Measurements from ENCODE around the gene SERPINC1.
"Not testable (repeated sequence)": the region's sequence is repeated elsewhere in the genome, so short reads cannot be mapped to it uniquely, and the experiment has no call there.

SERPINC1 gene

DNA sequence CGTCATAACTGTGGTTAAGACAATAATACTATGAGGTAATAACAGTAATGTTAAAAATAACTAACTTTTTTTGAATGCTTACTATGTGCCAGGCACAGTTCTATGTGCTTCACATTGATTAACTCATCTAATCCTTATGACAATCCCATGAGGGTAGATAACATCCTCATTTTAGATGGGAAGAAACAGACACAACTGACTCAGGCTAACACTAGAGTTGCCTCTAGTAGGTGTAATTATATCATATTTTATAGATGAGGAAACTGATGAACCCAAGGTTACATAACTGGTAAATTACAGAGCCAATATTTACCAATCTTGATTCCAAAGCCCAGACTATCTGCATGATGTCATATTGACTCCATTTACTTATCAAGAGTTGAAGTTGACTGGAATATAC is 23.5 kb downstream of the SERPINC1 start:
- TF ChIP-seq, protein P1, sequence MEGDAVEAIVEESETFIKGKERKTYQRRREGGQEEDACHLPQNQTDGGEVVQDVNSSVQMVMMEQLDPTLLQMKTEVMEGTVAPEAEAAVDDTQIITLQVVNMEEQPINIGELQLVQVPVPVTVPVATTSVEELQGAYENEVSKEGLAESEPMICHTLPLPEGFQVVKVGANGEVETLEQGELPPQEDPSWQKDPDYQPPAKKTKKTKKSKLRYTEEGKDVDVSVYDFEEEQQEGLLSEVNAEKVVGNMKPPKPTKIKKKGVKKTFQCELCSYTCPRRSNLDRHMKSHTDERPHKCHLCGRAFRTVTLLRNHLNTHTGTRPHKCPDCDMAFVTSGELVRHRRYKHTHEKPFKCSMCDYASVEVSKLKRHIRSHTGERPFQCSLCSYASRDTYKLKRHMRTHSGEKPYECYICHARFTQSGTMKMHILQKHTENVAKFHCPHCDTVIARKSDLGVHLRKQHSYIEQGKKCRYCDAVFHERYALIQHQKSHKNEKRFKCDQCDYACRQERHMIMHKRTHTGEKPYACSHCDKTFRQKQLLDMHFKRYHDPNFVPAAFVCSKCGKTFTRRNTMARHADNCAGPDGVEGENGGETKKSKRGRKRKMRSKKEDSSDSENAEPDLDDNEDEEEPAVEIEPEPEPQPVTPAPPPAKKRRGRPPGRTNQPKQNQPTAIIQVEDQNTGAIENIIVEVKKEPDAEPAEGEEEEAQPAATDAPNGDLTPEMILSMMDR (conservative IDR thresholded peaks at IDR 0.05; ENCODE audit: low read depth, low read length), result no peak
- H3K4me3 ChIP-seq (ENCODE audit: low read length), result no peak overlapping the region
- DNase-seq (ENCODE audit: low read depth), result no peak

DNA sequence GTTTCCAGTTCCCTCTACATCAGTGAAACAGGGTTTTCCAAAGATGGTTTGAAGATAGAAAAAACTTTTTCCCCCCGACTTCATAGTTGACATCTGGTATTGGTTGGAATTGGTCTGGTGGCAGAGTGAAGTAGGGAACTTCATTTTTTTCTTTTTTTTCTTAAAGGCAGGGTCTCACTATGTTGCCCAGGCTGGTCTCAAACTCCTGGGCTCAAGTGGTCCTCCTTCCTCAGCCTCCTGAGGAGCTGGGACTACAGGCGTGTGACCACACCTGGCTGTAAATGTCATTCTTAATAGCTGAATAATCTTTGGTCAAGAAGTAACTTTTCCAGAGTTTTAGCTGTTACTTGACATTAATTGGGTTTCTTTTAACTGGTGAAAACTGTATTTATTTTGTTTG is 27.2 kb downstream of the SERPINC1 start:
- H3K4me3 ChIP-seq (ENCODE audit: low read length), result no peak overlapping the region
- TF ChIP-seq, protein P1 (conservative IDR thresholded peaks at IDR 0.05; ENCODE audit: low read depth, low read length), result no peak
- no peak for DNase-seq (ENCODE audit: low read depth)

DNA sequence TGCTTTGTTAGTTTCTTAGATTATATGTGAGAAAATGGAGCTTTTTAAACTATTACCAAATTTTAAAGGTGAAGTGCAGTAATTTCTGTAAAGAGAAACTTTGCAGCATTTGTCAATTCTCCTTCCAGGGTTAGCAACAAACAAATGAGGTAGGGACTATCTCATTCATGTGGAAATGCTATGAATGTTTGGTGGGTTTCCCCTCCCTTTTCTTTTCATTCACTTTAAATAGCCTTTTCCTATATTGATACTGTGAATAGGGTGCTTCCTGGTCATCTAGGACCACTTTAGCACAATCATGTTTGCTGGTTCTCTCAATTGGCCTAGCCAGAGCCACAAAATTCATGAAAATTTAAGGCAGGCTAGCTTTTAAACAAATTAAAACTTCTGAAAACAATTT is 28.4 kb downstream of the SERPINC1 start:
- no peak overlapping the region for H3K4me3 ChIP-seq (ENCODE audit: low read length)
- TF ChIP-seq, protein P1 (conservative IDR thresholded peaks at IDR 0.05; ENCODE audit: low read depth, low read length), result no peak
- no peak for DNase-seq (ENCODE audit: low read depth)

DNA sequence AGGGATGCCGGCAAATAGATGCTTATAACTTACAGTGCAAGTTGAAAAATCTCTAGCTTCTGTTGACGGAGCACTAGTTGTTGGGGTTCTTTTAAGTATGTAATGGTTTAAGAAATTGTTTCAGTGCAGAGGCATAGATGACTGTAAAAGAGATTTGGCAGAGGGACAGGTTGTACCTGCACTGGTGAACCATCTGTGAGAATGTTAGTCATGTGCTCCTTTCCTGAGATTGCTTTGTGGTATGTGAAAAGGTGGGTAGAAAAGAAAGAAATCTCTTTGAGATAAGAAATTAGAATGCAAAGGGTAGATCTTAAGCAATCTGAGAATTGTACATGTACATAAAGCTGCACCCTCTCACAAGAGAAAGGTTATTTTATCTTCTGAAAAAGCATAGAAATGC is 29.5 kb downstream of the SERPINC1 start:
- TF ChIP-seq, protein P1 (conservative IDR thresholded peaks at IDR 0.05; ENCODE audit: low read depth, low read length), result no peak
- H3K4me3 ChIP-seq (ENCODE audit: low read length), result no peak overlapping the region
- no peak for DNase-seq (ENCODE audit: low read depth)

DNA sequence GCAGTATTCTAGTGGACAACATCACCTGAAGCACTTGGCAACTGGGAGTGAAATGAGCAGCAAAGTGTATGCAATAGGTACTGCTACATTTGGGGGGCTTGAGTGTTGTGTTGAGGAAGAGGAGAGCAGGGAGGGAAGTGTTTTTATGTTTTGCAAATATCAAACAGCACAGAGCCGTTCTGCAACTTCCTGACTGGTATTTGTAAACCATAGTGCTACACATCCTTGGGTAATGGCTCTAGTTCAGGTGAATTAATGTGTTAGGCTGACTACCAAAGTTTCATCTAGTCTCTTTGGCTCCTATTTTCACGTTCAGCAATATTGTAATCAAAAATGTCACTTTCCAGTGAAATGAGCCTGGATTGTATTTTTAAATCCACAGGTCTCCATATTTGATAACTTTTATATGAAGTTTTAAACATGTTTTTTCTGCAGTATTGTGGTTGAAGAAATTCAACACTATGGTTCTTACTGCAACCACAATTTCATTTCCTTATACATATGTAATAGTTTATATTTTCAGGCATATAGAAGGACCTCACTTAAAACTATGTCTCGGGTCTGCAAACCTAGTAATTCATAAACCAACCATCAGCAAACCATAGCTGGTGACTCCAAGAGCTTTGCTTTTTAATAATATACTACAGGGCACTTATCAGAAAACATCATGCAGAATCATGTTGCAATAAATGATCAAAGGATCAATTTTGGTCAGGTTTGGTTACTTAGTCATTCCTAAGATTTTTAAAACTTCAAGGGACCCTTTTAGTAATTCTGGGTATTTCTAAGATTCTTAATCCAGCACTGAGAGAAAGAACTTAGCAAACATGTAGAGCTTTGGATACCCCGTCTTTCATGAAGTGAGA is 30.1 kb downstream of the SERPINC1 start:
- no peak for DNase-seq (ENCODE audit: low read depth)
- H3K4me3 ChIP-seq (ENCODE audit: low read length), result no peak overlapping the region
- TF ChIP-seq, protein P1 (conservative IDR thresholded peaks at IDR 0.05; ENCODE audit: low read depth, low read length), result no peak

DNA sequence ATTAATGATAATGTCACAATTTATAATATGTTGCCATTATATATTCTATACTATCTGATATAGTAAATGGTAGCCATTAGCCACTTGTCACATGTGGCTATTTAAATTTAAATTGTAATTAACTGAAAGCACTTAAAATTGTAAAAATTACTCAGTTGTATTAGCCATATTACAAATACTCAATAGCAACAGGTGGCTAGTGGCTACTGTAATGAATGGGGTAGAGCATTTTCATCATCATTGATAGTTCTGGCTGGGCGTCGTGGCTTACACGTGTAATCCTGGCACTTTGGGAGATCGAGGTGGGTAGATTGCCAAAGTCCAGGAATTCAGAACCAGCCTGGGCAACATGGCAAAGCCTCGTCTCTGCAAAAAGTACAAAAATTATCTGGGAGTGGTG is 32.4 kb downstream of the SERPINC1 start:
- TF ChIP-seq, protein P1 (conservative IDR thresholded peaks at IDR 0.05; ENCODE audit: low read depth, low read length), result no peak
- no peak overlapping the region for H3K4me3 ChIP-seq (ENCODE audit: low read length)
- no peak for DNase-seq (ENCODE audit: low read depth)

DNA sequence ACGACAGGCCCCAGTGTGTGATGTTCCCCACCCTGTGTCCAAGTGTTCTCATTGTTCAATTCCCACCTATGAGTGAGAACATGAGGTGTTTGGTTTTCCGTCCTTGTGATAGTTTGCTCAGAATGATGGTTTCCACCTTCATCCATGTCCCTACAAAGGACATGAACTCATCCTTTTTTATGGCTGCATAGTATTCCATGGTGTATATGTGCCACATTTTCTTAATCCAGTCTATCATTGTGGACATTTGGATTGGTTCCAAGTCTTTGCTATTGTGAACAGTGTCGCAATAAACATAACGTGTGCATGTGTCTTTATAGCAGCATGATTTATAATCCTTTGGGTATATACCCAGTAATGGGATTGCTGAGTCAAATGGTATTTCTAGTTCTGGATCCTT is 36.0 kb downstream of the SERPINC1 start:
- not testable (repeated sequence) for DNase-seq (ENCODE audit: low read depth); H3K4me3 ChIP-seq (ENCODE audit: low read length)

Measured in retinal pigment epithelial cell (primary cell).